K562 (cell line): ENCODE measurements around the gene NFKB2. TPM values are rescaled to one million over a fixed set of nuclear protein-coding genes. Genes with fewer than 3 reads are reported as not detected.

Experiments used
- ATAC-seq: fragments of 200-7000 bp; cut with Tn5 transposase; 3 replicates; pipeline ENCODE4 v1.9.1; 2020; ENCODE audit warnings: moderate library complexity
- BruUV-seq: library from RNA; stranded (reverse); fragments of 400-500 nt; replicated peaks from 2 replicates; lab custom pipeline; 2021; lab: Mats Ljungman, UMichigan
- CTCF ChIA-PET: fragments of 300-600 bp; formaldehyde crosslinking; extraction: SDS; loops from one replicate; lab custom pipeline; 2021; ENCODE audit warnings: low intra/inter-chr PET ratio; lab: Yijun Ruan, JAX
- POLR2A ChIA-PET: fragments of 300-600, 350-650 bp; sonication (Branson Sonifier 250); formaldehyde crosslinking; extraction: SDS; loops from one replicate; lab custom pipeline; 2021; ENCODE audit warnings: antibody characterized with exemption, inconsistent platforms; lab: Yijun Ruan, JAX
- DNase-seq, 4 experiments: peaks; one replicate each; pipeline versions ENCODE4 v3.0.0 to v3.0.0-alpha.2; 2011 to 2018; ENCODE audit warnings: low spot score in 3 of 4, mixed read lengths in 3 of 4; ENCODE audit errors: extremely low read depth in 1 of 4
- FAIRE-seq: peaks from 2 replicates; lab custom pipeline; 2011; peaks lifted over from hg19 to GRCh38; lab: Jason Lieb, UNC
- H2AFZ ChIP-seq: 2 replicates; pipeline ENCODE4 v1.6.0; 2011; ENCODE audit warnings: low read depth, low read length, control low read depth, inconsistent platforms
- H3K27ac ChIP-seq: fragments of 200-600 bp; 3 replicates; pipeline ENCODE4 v1.8.0; 2011; ENCODE audit warnings: low read depth, mild to moderate bottlenecking, control low read depth, inconsistent platforms, low read length, moderate library complexity, mixed read lengths; ENCODE audit errors: extremely low read depth
- H3K27me3 ChIP-seq, 2 experiments: fragments of 300-600 bp in 1 of 2; 2 replicates in 1 of 2; 3 replicates in 1 of 2; pipeline versions ENCODE4 v1.6.0 to v1.8.0; 2011; ENCODE audit warnings: inconsistent platforms in 2 of 2, low read length in 2 of 2, mild to moderate bottlenecking in 1 of 2, mixed read lengths in 1 of 2, moderate library complexity in 1 of 2; ENCODE audit not compliant: control insufficient read depth in 2 of 2, insufficient read depth in 2 of 2
- H3K36me3 ChIP-seq: fragments of 300-600 bp; 3 replicates; pipeline ENCODE4 v1.8.0; 2011; ENCODE audit warnings: mild to moderate bottlenecking, low read length, inconsistent platforms; ENCODE audit not compliant: control insufficient read depth, insufficient read depth
- H3K4me1 ChIP-seq, 2 experiments: fragments of 200-600 bp in 1 of 2; replicated peaks in 1 of 2; 2 replicates in 1 of 2; 3 replicates in 1 of 2; pipeline versions ENCODE4 v1.5.1 to v1.8.0; 2011; ENCODE audit warnings: inconsistent platforms in 2 of 2, low read length in 2 of 2, mild to moderate bottlenecking in 1 of 2, mixed read lengths in 1 of 2, moderate library complexity in 1 of 2; ENCODE audit not compliant: control insufficient read depth in 2 of 2, insufficient read depth in 2 of 2
- H3K4me2 ChIP-seq: 2 replicates; pipeline ENCODE4 v1.6.1; 2011; ENCODE audit warnings: low read length, control low read depth, inconsistent platforms, mixed read lengths; ENCODE audit not compliant: insufficient read depth
- H3K4me3 ChIP-seq: fragments of 200-600 bp; sonication (generic), shearing (Covaris generic); 2 replicates; pipeline ENCODE4 v1.5.1; 2016; ENCODE audit warnings: control low read depth, inconsistent platforms
- H3K79me2 ChIP-seq: fragments of 200-600 bp; 3 replicates; pipeline ENCODE4 v1.8.0; 2011; ENCODE audit warnings: low read length, inconsistent platforms; ENCODE audit not compliant: control insufficient read depth, insufficient read depth
- H3K9ac ChIP-seq, 2 experiments: 2 replicates each; pipeline versions ENCODE4 v1.6.0 to v1.6.1; 2011; ENCODE audit warnings: low read depth in 2 of 2, low read length in 2 of 2, control low read depth in 1 of 2, inconsistent platforms in 1 of 2, mild to moderate bottlenecking in 1 of 2, mixed read lengths in 1 of 2; ENCODE audit not compliant: insufficient read depth in 1 of 2
- H3K9me1 ChIP-seq: one replicate; pipeline ENCODE4 v1.6.0; 2011; ENCODE audit warnings: inconsistent platforms, mild to moderate bottlenecking, low read length, moderate library complexity; ENCODE audit not compliant: control insufficient read depth, insufficient read depth
- H3K9me3 ChIP-seq: replicated peaks from 2 replicates; pipeline ENCODE4 v1.5.1; 2011; ENCODE audit warnings: low read depth, low read length, inconsistent platforms; ENCODE audit not compliant: control insufficient read depth, insufficient read depth
- H4K20me1 ChIP-seq: replicated peaks from 2 replicates; pipeline ENCODE4 v1.6.1; 2011; ENCODE audit warnings: low read length, inconsistent platforms, mixed read lengths; ENCODE audit not compliant: control insufficient read depth, insufficient read depth
- GABPA ChIP-seq: fragments of 200-800 bp; sonication (Bioruptor generic); conservative IDR thresholded peaks from 2 replicates; pipeline ENCODE4 v1.6.1; 2016; ENCODE audit warnings: low read depth, missing genetic modification characterization, missing compliant biosample characterization
- GTF3C2 ChIP-seq: IDR thresholded peaks from 3 replicates; pipeline ENCODE4 v1.6.1; 2011; ENCODE audit warnings: borderline replicate concordance, mild to moderate bottlenecking, moderate library complexity; ENCODE audit not compliant: insufficient read length; ENCODE audit errors: extremely low read depth
- HIVEP1 ChIP-seq: fragments of 250-450 bp; sonication (Bioruptor Pico); IDR thresholded peaks from 2 replicates; pipeline ENCODE4 v1.4.0; 2020; ENCODE audit warnings: mild to moderate bottlenecking
- ILF3 ChIP-seq: fragments of 450-650 bp; IDR thresholded peaks from 2 replicates; pipeline ENCODE4 v1.6.1; 2018; ENCODE audit warnings: antibody characterized with exemption, mild to moderate bottlenecking, moderate library complexity, borderline replicate concordance
- KLF13 ChIP-seq: fragments of 450-650 bp; IDR thresholded peaks from 2 replicates; pipeline ENCODE4 v1.6.1; 2016; ENCODE audit warnings: missing genetic modification characterization, low read depth, mild to moderate bottlenecking, missing compliant biosample characterization, moderate library complexity, borderline replicate concordance
- PHB2 ChIP-seq: fragments of 450-650 bp; IDR thresholded peaks from 2 replicates; pipeline ENCODE4 v1.6.1; 2017; ENCODE audit warnings: low read depth
- RBFOX2 ChIP-seq: fragments of 200-400 bp; formaldehyde crosslinking; IDR thresholded peaks from 2 replicates; pipeline ENCODE4 v1.6.1; 2017; ENCODE audit warnings: low read depth, mild to moderate bottlenecking, low read length, moderate library complexity
- SREBF1 ChIP-seq: fragments of 150-350 bp; IDR thresholded peaks from 2 replicates; pipeline ENCODE4 v1.6.1; 2014; ENCODE audit warnings: antibody characterized with exemption, low read depth, low read length, borderline replicate concordance
- TAF15 ChIP-seq: fragments of 200-400 bp; formaldehyde crosslinking; IDR thresholded peaks from 2 replicates; pipeline ENCODE4 v1.6.1; 2017; ENCODE audit warnings: mild to moderate bottlenecking, low read depth, low read length, moderate library complexity
- TRIM24 ChIP-seq, 2 experiments: fragments of 450-650 bp; IDR thresholded peaks; 2 replicates each; pipeline ENCODE4 v1.6.1; 2016
- YY1 ChIP-seq, 3 experiments: IDR thresholded peaks; 2 replicates each; pipeline ENCODE4 v1.6.1; 2011; ENCODE audit warnings: low read length in 2 of 3, mild to moderate bottlenecking in 2 of 3, moderate library complexity in 2 of 3, borderline replicate concordance in 1 of 3, control low read depth in 1 of 3, low read depth in 1 of 3; ENCODE audit not compliant: insufficient read depth in 3 of 3, insufficient replicate concordance in 2 of 3, control insufficient read depth in 1 of 3, insufficient read length in 1 of 3; ENCODE audit errors: extremely low read depth in 1 of 3
- ZBTB2 ChIP-seq: fragments of 450-650 bp; IDR thresholded peaks from 2 replicates; pipeline ENCODE4 v1.6.1; 2016; ENCODE audit warnings: antibody characterized with exemption
- ZBTB43 ChIP-seq: sonication (generic); formaldehyde crosslinking; IDR thresholded peaks from 2 replicates; pipeline ENCODE4 v1.8.0; 2023; ENCODE audit warnings: mild to moderate bottlenecking, missing genetic modification reagents
- ZNF354B ChIP-seq: fragments of 250-450 bp; sonication (Bioruptor Pico); IDR thresholded peaks from 2 replicates; pipeline ENCODE4 v1.4.0; 2020
- ZNF644 ChIP-seq: fragments of 200-800 bp; sonication (Bioruptor generic); IDR thresholded peaks from 2 replicates; pipeline ENCODE4 v1.6.1; 2016; ENCODE audit warnings: low read depth, missing genetic modification characterization, missing compliant biosample characterization
- ZNF785 ChIP-seq: fragments of 250-450 bp; sonication (Bioruptor Pico); IDR thresholded peaks from 2 replicates; pipeline ENCODE4 v1.4.0; 2020; ENCODE audit warnings: mild to moderate bottlenecking
- WGBS: fragments of 100-300 bp; shearing (Covaris generic); methylation state at CpG from one replicate; pipeline ENCODE4 v1.1.6; 2016; ENCODE audit warnings: low coverage, mixed read lengths; ENCODE audit not compliant: insufficient coverage; ENCODE audit errors: missing lambda C conversion rate; 5-methylcytosine and 5-hydroxymethylcytosine counted together
- in situ Hi-C: fragments of 300-500 bp; cut with MboI; formaldehyde crosslinking; loops from 4 replicates; pipeline ENCODE4 v1.15.0; 2018; ENCODE audit warnings: inconsistent platforms, mixed read lengths
- intact Hi-C: fragments of 100-400 bp; cut with micrococcal nuclease; formaldehyde crosslinking; loops from 2 replicates; pipeline ENCODE4 v1.14.2; 2022
- polyA plus RNA-seq, 8 experiments: library from polyadenylated mRNA; depleted of rRNA in 4 of 8; stranded (reverse) in 5 of 8; unstranded in 3 of 8; fragments of >200 nt; fragmentation: Nextera tagmentation in 2 of 8; fragmentation: Illumina TruSeq in 1 of 8; extraction: Ambion mirVana in 2 of 8; extraction: Trizol in 1 of 8; gene quantifications; 2 replicates each; pipeline versions ENCODE4 v1.2.1 to v1.2.3, GENCODE V29; 2011 to 2014; ENCODE audit warnings: inconsistent platforms in 1 of 8, missing spikeins in 1 of 8
- total RNA-seq, 7 experiments: library from RNA; depleted of rRNA in 6 of 7; stranded (reverse); fragments of >200 nt in 6 of 7; fragmentation: Illumina TruSeq in 2 of 7; extraction: Trizol in 2 of 7; gene quantifications; 2 replicates each; pipeline versions ENCODE4 v1.2.1 to v1.2.3, GENCODE V29; 2011 to 2021; ENCODE audit warnings: low replicate concordance in 1 of 7

NFKB2 gene
- total and polyA plus RNA-seq, 9 of the 15 experiments (the other 6 are each of a cell fraction or from before 2014, with no cell fraction given) = 0.07 to 20.3 (median 7.9) TPM

- TF ChIP-seq ILF3 (no peak), YY1 (IDR thresholded peaks at IDR 0.05; ENCODE audit: borderline replicate concordance in 1 of 3, control insufficient read depth in 1 of 3, extremely low read depth in 1 of 3, insufficient read depth in 3 of 3, insufficient read length in 1 of 3, insufficient replicate concordance in 2 of 3, low read depth in 1 of 3, low read length in 2 of 3) (no peak), ZNF644 (tag) (no peak), KLF13 (tag) (no peak), RBFOX2 (0 out of 2 replicates have a peak, but pooled peaks have one; percentile 5), ZBTB43 (CRISPR knock-in tag) (no peak), GABPA (tag) (no peak)
Observed at GRCh38 chr10:102405108-102405571, 9.6 kb downstream of the NFKB2 start (continued).

- Histone ChIP-seq H3K9ac (peak overlapping the region in 1 of 2 experiments; percentile 35; a peak in 2 of 4 replicates), H3K27me3 (peaks cover 8 to 27% of the 10 kb centered on the region in 2 experiments; a peak in 3 of 5 replicates), H3K9me1 (no peaks in the 10 kb centered on the region), H3K79me2 (no peaks in the 10 kb centered on the region), H3K36me3 (no peaks in the 10 kb centered on the region), H3K4me3 (no peak overlapping the region), H3K4me1 (peaks cover 3 to 49% of the 10 kb centered on the region in 2 experiments; a peak in 4 of 5 replicates), H3K4me2 (no peak overlapping the region), H2AFZ (no peak overlapping the region), H3K27ac (no peak overlapping the region), H4K20me1 (no peaks in the 10 kb centered on the region), H3K9me3 (no peaks in the 10 kb centered on the region)
- WGBS = 57% methylated on average over 2 of the region's 6 CpGs
- ATAC-seq (no peak), FAIRE-seq (no peak), DNase-seq (no peak)
- intact Hi-C loops (no loop called here), in situ Hi-C loops (no loop called here)
- no TSS peak for BruUV-seq
- ChIA-PET CTCF (no interaction called here), POLR2A (interaction anchor here (1.6 kb wide), 1 partner anchor 18 kb away, joined by 3 read pairs; no protein-coding TSS in a partner anchor)
- no peak for TF ChIP-seq ZNF354B (CRISPR knock-in tag)
- no peak for TF ChIP-seq TRIM24 (IDR thresholded peaks at IDR 0.05)
- TF ChIP-seq ZNF785 (CRISPR knock-in tag) = no peak
- no peak for TF ChIP-seq TAF15
- TF ChIP-seq GTF3C2 = no peak
- TF ChIP-seq SREBF1 = no peak
- no peak for TF ChIP-seq HIVEP1 (CRISPR knock-in tag)
- TF ChIP-seq ZBTB2 = no peak
- TF ChIP-seq PHB2 = no peak
Observed at GRCh38 chr10:102405632-102406031, 10.1 kb downstream of the NFKB2 start.
